ENCODE data around the gene RETREG3. TPM values are rescaled to one million over a fixed set of nuclear protein-coding genes. Genes with fewer than 3 reads are reported as not detected.

RETREG3 gene, protein sequence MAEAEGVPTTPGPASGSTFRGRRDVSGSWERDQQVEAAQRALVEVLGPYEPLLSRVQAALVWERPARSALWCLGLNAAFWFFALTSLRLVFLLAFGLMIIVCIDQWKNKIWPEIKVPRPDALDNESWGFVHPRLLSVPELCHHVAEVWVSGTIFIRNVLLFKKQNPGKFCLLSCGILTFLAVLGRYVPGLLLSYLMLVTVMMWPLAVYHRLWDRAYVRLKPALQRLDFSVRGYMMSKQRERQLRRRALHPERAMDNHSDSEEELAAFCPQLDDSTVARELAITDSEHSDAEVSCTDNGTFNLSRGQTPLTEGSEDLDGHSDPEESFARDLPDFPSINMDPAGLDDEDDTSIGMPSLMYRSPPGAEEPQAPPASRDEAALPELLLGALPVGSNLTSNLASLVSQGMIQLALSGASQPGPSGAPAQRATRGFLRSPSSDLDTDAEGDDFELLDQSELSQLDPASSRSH
- total RNA-seq, result 73.3 and 85.5 TPM in 2 replicates

GRCh38 chr17:42609182-42609813, at the start of gene RETREG3, which contains the start of gene TUBG1:
Gene RETREG3, minus strand, starts transcription at chr17:42609374. Its CDS starts 50 bp downstream, at chr17:42609324.
Gene TUBG1, plus strand, starts transcription at chr17:42609683. Its CDS starts 55 bp downstream, at chr17:42609738.

DNA sequence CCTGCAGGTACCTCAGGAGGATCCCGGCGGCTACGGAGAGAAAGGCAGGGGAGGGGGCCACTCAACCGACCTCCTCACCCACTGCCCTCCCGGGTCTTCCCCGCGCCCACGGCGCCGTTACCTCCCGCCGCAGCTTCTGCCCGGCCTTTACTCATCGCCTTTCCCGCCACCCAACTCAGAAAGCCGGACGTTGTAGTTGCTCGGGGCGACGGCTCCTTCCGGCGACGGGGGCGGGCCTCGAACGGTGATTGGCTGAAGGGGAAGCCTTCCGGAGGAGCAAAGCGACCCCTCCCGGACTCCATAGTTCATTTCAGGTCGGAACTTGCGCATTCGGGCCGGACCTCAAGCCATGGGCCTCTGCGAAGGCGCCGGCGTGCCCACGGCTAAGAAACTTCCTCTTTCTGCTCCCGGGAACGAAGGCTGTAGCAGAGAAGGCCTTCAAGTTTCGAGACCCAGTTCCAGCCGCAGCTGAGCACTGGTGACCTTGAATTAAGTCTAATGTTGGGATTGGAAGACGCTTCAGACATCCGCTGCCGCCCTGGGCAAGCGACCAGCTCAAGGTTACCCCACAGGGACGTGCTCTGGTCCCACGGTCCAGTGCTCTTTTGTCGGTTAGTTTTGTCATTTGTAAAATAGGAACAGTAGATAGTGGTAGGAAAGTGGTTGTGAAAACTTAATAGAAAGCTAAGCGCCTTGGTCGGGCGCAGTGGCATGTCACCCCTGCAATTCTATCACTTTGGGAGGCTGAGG, 31.5 kb downstream of the RETREG3 start, which contains the start of gene PSMC3IP:
PSMC3IP (minus strand) TSS at position 198 of the 750 bp plus-strand sequence; CDS start at position 155, 43 bp downstream.

GRCh38 chr17:42566883-42567573, 42.1 kb downstream of the RETREG3 start, which contains the start of gene MLX:
Gene MLX, plus strand, starts transcription at chr17:42567100. Its CDS starts 25 bp downstream, at chr17:42567125.

GRCh38 chr17:42561897-42562387, 47.2 kb downstream of the RETREG3 start, which contains the start of gene COASY:
Gene COASY, plus strand, starts transcription at chr17:42562148. Its CDS starts 475 bp downstream, at chr17:42562623.

GRCh38 chr17:42552736-42553135, 56.4 kb downstream of the RETREG3 start, which contains the start of gene HSD17B1:
Gene HSD17B1, plus strand, starts transcription at chr17:42552923. Its CDS starts 11 bp downstream, at chr17:42552934.

GRCh38 chr17:42536048-42536371, 73.2 kb downstream of the RETREG3 start, which contains the start of gene NAGLU:
Gene NAGLU, plus strand, starts transcription at chr17:42536241. Its CDS starts 32 bp downstream, at chr17:42536273.

Other genes with a start within 250 kb of the RETREG3 start
- 63.9 and 76.6 TPM in 2 replicates for gene STAT3, start 220.9 kb downstream of the RETREG3 start, total RNA-seq
- 85.0 and 210 TPM in 2 replicates for gene CAVIN1, start 186.1 kb downstream of the RETREG3 start, total RNA-seq
- 37.4 and 39.9 TPM in 2 replicates for gene ATP6V0A1, start 150.5 kb downstream of the RETREG3 start, total RNA-seq
- 18.5 and 18.6 TPM in 2 replicates for gene NAGLU, start 73.1 kb downstream of the RETREG3 start, total RNA-seq
- 8.5 and 19.5 TPM in 2 replicates for gene HSD17B1, start 56.5 kb downstream of the RETREG3 start, total RNA-seq
- gene COASY, start 47.2 kb downstream of the RETREG3 start, total RNA-seq, result 13.7 and 14.9 TPM in 2 replicates
- 30.3 and 32.0 TPM in 2 replicates for gene MLX, start 42.3 kb downstream of the RETREG3 start, total RNA-seq
- 1.1 and 1.9 TPM in 2 replicates for gene PSMC3IP, start 31.6 kb downstream of the RETREG3 start, total RNA-seq
- 15.6 and 31.1 TPM in 2 replicates for gene TUBG1, start 309 bp upstream of the RETREG3 start, total RNA-seq
- gene TUBG2, start 49.9 kb upstream of the RETREG3 start, total RNA-seq, result 4.8 and 7.2 TPM in 2 replicates
- 15.7 and 33.5 TPM in 2 replicates for gene PLEKHH3, start 67.6 kb upstream of the RETREG3 start, total RNA-seq
- gene CCR10, start 72.5 kb upstream of the RETREG3 start, total RNA-seq, result 0.21 and 2.9 TPM in 2 replicates
- gene CNTNAP1, start 73.2 kb upstream of the RETREG3 start, total RNA-seq, result under 0.01 and 2.2 TPM in 2 replicates
- 8.9 and 12.1 TPM in 2 replicates for gene EZH1, start 135.7 kb upstream of the RETREG3 start, total RNA-seq
- gene RAMP2, start 151.9 kb upstream of the RETREG3 start, total RNA-seq, result not detected in 2 replicates
- 66.1 and 83.6 TPM in 2 replicates for gene VPS25, start 164.1 kb upstream of the RETREG3 start, total RNA-seq
- 0.96 TPM in 1 of 2 replicates, not detected in the other for gene WNK4, start 171.2 kb upstream of the RETREG3 start, total RNA-seq
- gene COA3, start 189.3 kb upstream of the RETREG3 start, total RNA-seq, result 71.3 and 76.9 TPM in 2 replicates
- not detected in 2 replicates for gene CNTD1, start 189.5 kb upstream of the RETREG3 start, total RNA-seq
- gene BECN1, start 214.9 kb upstream of the RETREG3 start, total RNA-seq, result 113 and 117 TPM in 2 replicates
- 65.2 and 83.6 TPM in 2 replicates for gene PSME3, start 224.0 kb upstream of the RETREG3 start, total RNA-seq
- gene AOC2, start 235.2 kb upstream of the RETREG3 start, total RNA-seq, result 0.96 and 1.5 TPM in 2 replicates
- under 0.01 and 0.24 TPM in 2 replicates for gene AOC3, start 241.8 kb upstream of the RETREG3 start, total RNA-seq

Data from tracheal epithelial cell (primary cell).